NCI-H2081 (cell line): ENCODE data around the gene FIBIN.

Experiments used
- DNase-seq, 2 experiments: peaks; one replicate each; lab custom pipeline; 2025; lab: John Stamatoyannopoulos, UW

FIBIN gene

GRCh38 chr11:27024865-27025264, 31.0 kb downstream of the FIBIN start:
- DNase-seq: no peak

- no peak for DNase-seq
Observed at GRCh38 chr11:27025312-27025955, 31.5 kb downstream of the FIBIN start.

- DNase-seq: no peak
Observed at GRCh38 chr11:27025957-27026733, 32.2 kb downstream of the FIBIN start.

DNA sequence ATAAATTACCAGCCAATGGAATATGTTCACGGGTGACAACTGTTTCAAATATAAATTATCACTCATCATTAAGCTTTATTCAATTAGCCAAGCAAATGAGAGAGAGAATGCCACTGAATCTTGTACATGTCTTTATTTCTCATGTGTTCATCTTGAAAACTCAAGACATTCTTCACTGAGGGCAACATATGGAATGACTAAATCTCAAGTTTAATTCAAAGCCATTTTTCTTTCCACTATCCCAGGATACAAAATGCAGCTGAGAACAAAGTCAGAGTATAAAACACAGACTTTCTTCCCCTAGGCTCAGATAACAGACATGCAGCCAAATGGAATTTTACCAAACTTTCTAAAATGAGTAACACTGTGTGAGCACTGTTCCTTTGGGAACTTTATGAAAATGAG, 34.7 kb downstream of the FIBIN start:
- no peak for DNase-seq

DNA sequence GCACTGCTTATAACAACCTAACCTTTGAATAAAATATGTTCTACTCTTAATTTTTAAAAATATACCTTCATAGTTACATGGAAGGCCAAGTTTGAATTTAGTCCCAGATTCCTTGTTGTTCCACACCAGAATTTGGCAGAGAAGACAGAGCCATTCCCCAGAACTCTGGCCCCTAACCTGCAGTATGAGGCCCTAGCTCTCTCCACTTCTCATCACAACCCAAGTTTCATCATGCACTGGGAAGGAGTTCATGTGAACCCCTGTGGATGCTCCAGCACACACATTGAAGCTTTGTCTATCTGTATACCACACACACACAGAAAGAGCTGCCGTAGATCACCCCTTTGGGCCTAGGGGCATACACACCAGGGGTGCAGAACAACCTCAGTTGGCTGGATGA, 36.1 kb downstream of the FIBIN start:
- DNase-seq: no peak

- DNase-seq: no peak
Observed at GRCh38 chr11:27031754-27032153, 37.8 kb downstream of the FIBIN start.

DNA sequence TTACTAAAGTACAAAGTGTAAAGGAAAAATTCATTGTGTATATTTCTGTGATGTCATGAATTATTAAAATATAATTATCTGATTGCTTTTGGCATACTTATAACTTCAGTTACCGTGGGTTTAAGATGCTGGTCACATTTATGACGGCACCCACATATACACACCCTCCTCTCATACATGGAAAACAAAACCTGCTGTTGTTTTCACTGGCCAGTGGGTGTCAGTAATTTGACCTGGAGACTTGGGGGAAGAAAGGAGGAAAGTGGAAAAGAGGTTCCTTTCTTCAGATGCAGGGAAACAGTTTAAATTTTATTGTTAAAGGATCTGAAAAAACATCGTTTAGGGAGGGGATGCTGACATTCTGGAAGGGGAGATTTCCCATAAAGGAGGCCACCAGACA, 46.0 kb downstream of the FIBIN start:
- no peak for DNase-seq

DNA sequence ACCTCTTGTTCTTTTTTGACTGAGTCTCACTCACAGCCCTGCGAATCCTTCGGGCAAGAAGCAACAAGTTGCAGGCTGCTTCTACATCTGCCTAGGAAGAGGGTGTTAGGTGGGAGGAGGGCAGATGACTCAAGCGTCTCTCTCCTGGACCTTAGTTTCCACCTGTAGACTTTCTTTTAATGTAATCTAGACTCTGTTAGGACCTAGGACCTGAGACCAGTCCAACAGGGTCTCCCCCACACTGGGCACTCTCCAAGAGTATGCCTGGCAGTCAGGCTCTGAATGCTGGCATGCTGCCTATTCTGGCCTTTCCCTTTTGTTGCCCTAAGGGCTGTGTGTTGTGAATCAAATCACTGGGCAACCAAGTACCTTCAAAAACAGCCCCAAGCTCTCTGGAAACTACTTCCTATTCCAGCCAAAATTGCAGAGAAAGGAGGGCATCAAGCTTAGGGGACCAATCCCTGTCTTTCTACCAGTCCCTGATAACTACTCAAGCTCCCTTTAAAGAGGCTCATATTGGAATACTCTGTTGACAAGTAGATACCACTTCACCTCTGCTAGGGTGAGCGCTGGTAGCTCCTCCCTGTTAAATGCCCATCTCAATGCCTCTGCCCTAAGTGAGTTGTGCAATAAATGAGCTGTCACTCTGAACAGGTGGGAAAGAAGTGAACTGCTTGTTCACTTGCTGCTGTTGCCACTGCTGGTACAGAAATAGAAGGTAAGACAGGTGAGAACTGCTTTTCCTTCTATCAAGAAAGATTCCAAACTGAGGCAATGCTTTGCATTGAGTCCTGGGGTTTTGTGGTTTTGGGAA, 46.6 kb downstream of the FIBIN start, which contains the start of gene BBOX1:
Gene BBOX1 (plus strand): TSS at position 514 of the 814 bp plus-strand sequence. CDS start 14,616 bp downstream, outside the sequence.
- peak in 1 of 2 experiments; percentile 2 for DNase-seq

DNA sequence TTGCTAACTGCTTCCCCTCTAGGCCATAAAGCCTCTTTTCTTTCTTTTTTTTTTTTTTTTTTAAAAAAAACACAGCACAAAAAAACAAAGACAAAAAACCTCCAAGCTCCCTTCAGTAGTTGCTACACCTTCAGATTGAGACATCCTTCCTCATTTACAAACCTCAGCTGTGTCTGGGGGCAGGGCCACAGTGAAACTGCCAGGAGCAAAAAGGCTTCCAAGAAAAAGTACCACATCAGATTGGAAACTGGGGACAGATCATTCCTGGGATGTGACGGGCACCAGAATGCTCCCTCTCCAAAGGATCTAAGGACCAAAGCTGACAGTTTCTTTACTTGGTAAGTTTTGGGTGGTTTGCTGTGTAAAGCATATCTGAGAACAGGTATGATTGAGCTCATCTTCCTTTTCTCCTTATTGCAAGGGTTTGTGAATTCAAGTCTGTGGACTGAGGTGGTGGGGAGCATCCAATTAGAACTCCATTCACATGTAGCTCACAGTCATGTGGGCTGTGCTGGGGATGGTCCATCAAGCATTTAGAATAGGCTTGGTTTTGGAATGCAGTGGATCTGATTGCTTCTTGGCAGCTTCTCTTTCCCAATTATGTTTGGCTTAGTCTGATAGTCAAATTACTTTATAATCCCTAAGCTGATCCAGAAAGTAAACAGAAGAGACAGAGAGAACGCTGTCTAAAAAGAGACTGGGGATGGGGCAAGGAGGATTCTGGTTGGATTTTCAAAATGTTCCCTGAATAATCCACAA, 47.4 kb downstream of the FIBIN start:
- no peak for DNase-seq
